Thoracic aorta (tissue), 2 donors: ENCODE results near the gene PRLR. TPM values are rescaled to one million over a fixed set of nuclear protein-coding genes. Genes with fewer than 3 reads are reported as not detected.

Source experiments
- ATAC-seq: fragments of 150-250 bp; one replicate; pipeline ENCODE4 v1.8.0; 2017; ENCODE audit warnings: low read depth; ENCODE audit not compliant: insufficient number of reproducible peaks, low FRiP score
- DNase-seq: peaks from one replicate; pipeline ENCODE4 v3.0.0-alpha.2; 2020; ENCODE audit warnings: low spot score
- H3K27ac ChIP-seq, 2 donors: fragments of 200-600 bp; sonication (generic); 1 replicate in 1 of 2; 2 replicates in 1 of 2; pipeline ENCODE4 v1.5.1; 2016; ENCODE audit warnings: mild to moderate bottlenecking in 2 of 2, moderate library complexity in 2 of 2
- H3K27me3 ChIP-seq: fragments of 200-600 bp; sonication (generic); replicated peaks from 2 replicates; pipeline ENCODE4 v1.6.0; 2016; ENCODE audit warnings: mild to moderate bottlenecking; ENCODE audit not compliant: insufficient read depth
- H3K36me3 ChIP-seq: fragments of 200-600 bp; sonication (generic); one replicate; pipeline ENCODE4 v1.5.1; 2016
- H3K4me1 ChIP-seq, 2 donors: fragments of 200-600 bp; sonication (generic); 1 replicate in 1 of 2; 2 replicates in 1 of 2; pipeline versions ENCODE4 v1.5.1 to v1.6.0; 2016; ENCODE audit warnings: low read depth in 2 of 2, mild to moderate bottlenecking in 1 of 2; ENCODE audit not compliant: control insufficient read depth in 1 of 2
- H3K4me3 ChIP-seq: fragments of 200-600 bp; sonication (generic); 2 replicates; pipeline ENCODE4 v1.5.1; 2016; ENCODE audit warnings: mild to moderate bottlenecking
- H3K9me3 ChIP-seq: fragments of 200-600 bp; sonication (generic); 2 replicates; pipeline ENCODE4 v1.5.1; 2016
- CTCF ChIP-seq: fragments of 200-600 bp; sonication (generic); IDR thresholded peaks from one replicate; pipeline ENCODE4 v1.5.1; 2019; ENCODE audit warnings: antibody characterized with exemption
- total RNA-seq, 2 donors: library from RNA; depleted of rRNA; stranded (reverse); fragments of >200 nt; gene quantifications; one replicate each; pipeline versions ENCODE4 v1.1.0 to v1.2.3, GENCODE V29; 2016

Gene PRLR
- total RNA-seq, 2 donors from 2014 or later: 0.71 to 2.6 TPM

- no peak overlapping the region for H3K27ac ChIP-seq
- DNase-seq (no peak), ATAC-seq (no peak)
- no peak overlapping the region for H3K4me3 ChIP-seq
- H3K4me1 ChIP-seq: no peaks in the 10 kb centered on the region
- no peaks in the 10 kb centered on the region for H3K36me3 ChIP-seq
- H3K27me3 ChIP-seq: no peaks in the 10 kb centered on the region
- TF ChIP-seq CTCF: no peak
- no peaks in the 10 kb centered on the region for H3K9me3 ChIP-seq
Measured at GRCh38 chr5:35136386-35136785, 93.9 kb downstream of the PRLR start.

GRCh38 chr5:35135239-35135700 lies 95.0 kb downstream of the PRLR start:
- ATAC-seq: no peak
- no peaks in the 10 kb centered on the region for H3K27me3 ChIP-seq
- no peak for TF ChIP-seq CTCF
- no peaks in the 10 kb centered on the region for H3K9me3 ChIP-seq
- no peak overlapping the region for H3K27ac ChIP-seq
- DNase-seq: no peak
- no peaks in the 10 kb centered on the region for H3K4me1 ChIP-seq
- no peaks in the 10 kb centered on the region for H3K36me3 ChIP-seq
- no peak overlapping the region for H3K4me3 ChIP-seq

- H3K9me3 ChIP-seq: no peaks in the 10 kb centered on the region
- no peak for ATAC-seq
- no peaks in the 10 kb centered on the region for H3K4me1 ChIP-seq
- H3K36me3 ChIP-seq: no peaks in the 10 kb centered on the region
- TF ChIP-seq CTCF: no peak
- H3K27ac ChIP-seq: no peak overlapping the region
- DNase-seq: no peak
- H3K27me3 ChIP-seq: no peaks in the 10 kb centered on the region
- no peak overlapping the region for H3K4me3 ChIP-seq
Measured at GRCh38 chr5:35134278-35135030, 95.8 kb downstream of the PRLR start.

GRCh38 chr5:35133186-35133585 lies 97.1 kb downstream of the PRLR start:
- no peaks in the 10 kb centered on the region for H3K36me3 ChIP-seq
- H3K27ac ChIP-seq: no peak overlapping the region
- no peak for ATAC-seq
- DNase-seq: no peak
- no peak overlapping the region for H3K4me3 ChIP-seq
- no peaks in the 10 kb centered on the region for H3K9me3 ChIP-seq
- no peak for TF ChIP-seq CTCF
- H3K27me3 ChIP-seq: no peaks in the 10 kb centered on the region
- H3K4me1 ChIP-seq: no peaks in the 10 kb centered on the region

- H3K36me3 ChIP-seq: no peaks in the 10 kb centered on the region
- no peak for TF ChIP-seq CTCF
- ATAC-seq: no peak
- H3K27me3 ChIP-seq: no peaks in the 10 kb centered on the region
- H3K4me3 ChIP-seq: no peak overlapping the region
- no peaks in the 10 kb centered on the region for H3K4me1 ChIP-seq
- no peaks in the 10 kb centered on the region for H3K9me3 ChIP-seq
- DNase-seq: no peak
- no peak overlapping the region for H3K27ac ChIP-seq
Measured at GRCh38 chr5:35131723-35132122, 98.6 kb downstream of the PRLR start.
